HepG2 (cell line): ENCODE measurements around the gene LTA4H. TPM values are rescaled to one million over a fixed set of nuclear protein-coding genes. Genes with fewer than 3 reads are reported as not detected.

Experiments used
- ATAC-seq: fragments of 200-7000 bp; cut with Tn5 transposase; 3 replicates; pipeline ENCODE4 v1.9.1; 2020; ENCODE audit warnings: mild to moderate bottlenecking, moderate library complexity
- BruUV-seq: library from RNA; stranded (reverse); fragments of 400-500 nt; replicated peaks from 2 replicates; lab custom pipeline; 2021; lab: Mats Ljungman, UMichigan
- CTCF ChIA-PET: fragments of 300-600 bp; formaldehyde crosslinking; extraction: SDS; loops from one replicate; lab custom pipeline; 2021; ENCODE audit warnings: low total read pairs, inconsistent platforms, low intra/inter-chr PET ratio; lab: Yijun Ruan, JAX
- POLR2A ChIA-PET: fragments of 350-600 bp; sonication (Branson Sonifier 250); formaldehyde crosslinking; loops from one replicate; lab custom pipeline; 2020; ENCODE audit warnings: antibody characterized with exemption, inconsistent platforms; lab: Yijun Ruan, JAX
- DNase-seq: peaks from one replicate; pipeline ENCODE4 v3.0.0-alpha.2; 2015; ENCODE audit warnings: low spot score
- FAIRE-seq: peaks from 3 replicates; lab custom pipeline; 2011; peaks lifted over from hg19 to GRCh38; lab: Jason Lieb, UNC
- H2AFZ ChIP-seq: one replicate; pipeline ENCODE4 v1.6.1; 2011; ENCODE audit warnings: low read length, inconsistent platforms
- H3K27ac ChIP-seq: fragments of 300-600 bp; 3 replicates; pipeline ENCODE4 v1.8.0; 2011; ENCODE audit warnings: mixed run types, mild to moderate bottlenecking, mixed read lengths, low read length, inconsistent platforms; ENCODE audit not compliant: insufficient read depth; ENCODE audit errors: extremely low read length
- H3K27me3 ChIP-seq, 2 experiments: fragments of 200-600 bp in 1 of 2; 2 replicates in 1 of 2; 3 replicates in 1 of 2; pipeline versions ENCODE4 v1.6.0 to v1.8.0; 2011; ENCODE audit warnings: low read length in 2 of 2, mild to moderate bottlenecking in 2 of 2, moderate library complexity in 2 of 2, inconsistent platforms in 1 of 2; ENCODE audit not compliant: insufficient read depth in 2 of 2, control insufficient read depth in 1 of 2
- H3K36me3 ChIP-seq, 2 experiments: fragments of 200-600 bp in 1 of 2; replicated peaks in 1 of 2; 2 replicates in 1 of 2; 3 replicates in 1 of 2; pipeline versions ENCODE4 v1.5.1 to v1.8.0; 2011; ENCODE audit warnings: low read length in 2 of 2, inconsistent platforms in 1 of 2; ENCODE audit not compliant: insufficient read depth in 2 of 2, control insufficient read depth in 1 of 2
- H3K4me1 ChIP-seq: 2 replicates; pipeline ENCODE4 v1.5.1; 2012; ENCODE audit warnings: low read length, inconsistent platforms; ENCODE audit not compliant: insufficient read depth
- H3K4me2 ChIP-seq: 2 replicates; pipeline ENCODE4 v1.6.0; 2011; ENCODE audit warnings: low read depth, low read length, inconsistent platforms
- H3K4me3 ChIP-seq, 3 experiments: fragments of 200-600 bp in 1 of 3; sonication (generic), shearing (Covaris generic) in 1 of 3; replicated peaks in 1 of 3; 2 replicates each; pipeline ENCODE4 v1.5.1; 2011 to 2016; ENCODE audit warnings: low read length in 3 of 3, inconsistent platforms in 2 of 3, low read depth in 2 of 3, mild to moderate bottlenecking in 2 of 3, control low read depth in 1 of 3, mixed read lengths in 1 of 3; ENCODE audit not compliant: insufficient read depth in 1 of 3
- H3K79me2 ChIP-seq: one replicate; pipeline ENCODE4 v1.6.1; 2011; ENCODE audit warnings: low read length, inconsistent platforms; ENCODE audit not compliant: insufficient read depth
- H3K9ac ChIP-seq: 2 replicates; pipeline ENCODE4 v1.6.0; 2011; ENCODE audit warnings: mild to moderate bottlenecking, low read depth, low read length, inconsistent platforms; ENCODE audit not compliant: insufficient read depth
- H3K9me3 ChIP-seq: 2 replicates; pipeline ENCODE4 v1.5.1; 2012; ENCODE audit warnings: mild to moderate bottlenecking, low read length
- H4K20me1 ChIP-seq: 2 replicates; pipeline ENCODE4 v1.6.0; 2011; ENCODE audit warnings: inconsistent platforms, mild to moderate bottlenecking, low read length, moderate library complexity; ENCODE audit not compliant: insufficient read depth
- CHCHD3 ChIP-seq: sonication (generic); formaldehyde crosslinking; IDR thresholded peaks from 2 replicates; pipeline ENCODE4 v1.8.0; 2022; ENCODE audit warnings: mild to moderate bottlenecking, missing genetic modification reagents, moderate library complexity
- MAFG ChIP-seq: sonication (generic); formaldehyde crosslinking; IDR thresholded peaks from 2 replicates; pipeline ENCODE4 v1.5.1; 2020; ENCODE audit warnings: mild to moderate bottlenecking, missing genetic modification reagents
- MTA3 ChIP-seq: sonication (generic); formaldehyde crosslinking; IDR thresholded peaks from 2 replicates; pipeline ENCODE4 v1.4.0; 2020; ENCODE audit warnings: missing genetic modification reagents
- SNAPC2 ChIP-seq: sonication (generic); formaldehyde crosslinking; IDR thresholded peaks from 2 replicates; pipeline ENCODE4 v1.8.1; 2022; ENCODE audit warnings: mild to moderate bottlenecking, missing genetic modification reagents
- SPEN ChIP-seq: sonication (generic); formaldehyde crosslinking; IDR thresholded peaks from 2 replicates; pipeline ENCODE4 v1.5.1; 2020; ENCODE audit warnings: low read depth, mild to moderate bottlenecking, missing genetic modification reagents
- SUZ12 ChIP-seq: fragments of 150-350 bp; IDR thresholded peaks from 2 replicates; pipeline ENCODE4 v1.6.1; 2014; ENCODE audit warnings: low read depth, low read length
- ZNF180 ChIP-seq: sonication (generic); formaldehyde crosslinking; IDR thresholded peaks from 2 replicates; pipeline ENCODE4 v1.4.0; 2020; ENCODE audit warnings: low read depth, missing genetic modification reagents, borderline replicate concordance
- ZNF652 ChIP-seq: IDR thresholded peaks from 2 replicates; pipeline ENCODE4 v1.6.1; 2016; ENCODE audit warnings: low read depth, borderline replicate concordance
- ZNF674 ChIP-seq: sonication (generic); formaldehyde crosslinking; IDR thresholded peaks from 2 replicates; pipeline ENCODE4 v1.5.0; 2020; ENCODE audit warnings: low read depth, mild to moderate bottlenecking, missing genetic modification reagents
- WGBS: methylation state at CpG from one replicate; pipeline ENCODE4 v1.1.6; 2017; ENCODE audit warnings: low lambda C conversion rate; 5-methylcytosine and 5-hydroxymethylcytosine counted together
- in situ Hi-C: cut with HindIII; loops from 2 replicates; pipeline ENCODE4 v1.10.0; 2017; ENCODE audit warnings: low pct_unique_long_range_greater_than_20kb; ENCODE audit not compliant: extremely low pct_ligation_motif_present
- intact Hi-C: fragments of 100-400 bp; cut with micrococcal nuclease; formaldehyde crosslinking; loops from one replicate; pipeline ENCODE4 v1.10.0; 2022; ENCODE audit not compliant: unreplicated experiment
- polyA plus RNA-seq, 8 experiments: library from polyadenylated mRNA; depleted of rRNA in 3 of 8; stranded (reverse) in 7 of 8; unstranded in 1 of 8; fragments of >200 nt; fragmentation: Illumina TruSeq in 4 of 8; extraction: Trizol in 4 of 8; gene quantifications; 2 replicates each; pipeline versions ENCODE4 v1.2.1 to v1.2.3, GENCODE V29; 2011 to 2016; ENCODE audit warnings: low read depth in 4 of 8, missing spikeins in 1 of 8, mixed read lengths in 1 of 8; ENCODE audit not compliant: insufficient read depth in 1 of 8
- total RNA-seq, 5 experiments: library from RNA; depleted of rRNA; stranded (reverse); fragments of >200 nt; fragmentation: Illumina TruSeq; extraction: Trizol; gene quantifications; 2 replicates each; pipeline ENCODE4 v1.2.3, GENCODE V29; 2016; ENCODE audit warnings: low read depth in 1 of 5
- TF ChIP-seq, protein P1 (sequence below): sonication (generic); formaldehyde crosslinking; IDR thresholded peaks from 2 replicates; pipeline ENCODE4 v1.5.0; 2020; ENCODE audit warnings: mild to moderate bottlenecking, missing genetic modification reagents
- TF ChIP-seq, protein P2 (sequence below): sonication (generic); formaldehyde crosslinking; IDR thresholded peaks from 2 replicates; pipeline ENCODE4 v1.9.0; 2021; ENCODE audit warnings: missing genetic modification reagents, mild to moderate bottlenecking, borderline replicate concordance
- TF ChIP-seq, protein P3 (sequence below): sonication (generic); formaldehyde crosslinking; IDR thresholded peaks from 2 replicates; pipeline ENCODE4; 2020; ENCODE audit warnings: missing genetic modification reagents, mild to moderate bottlenecking, borderline replicate concordance

Gene LTA4H
- total and polyA plus RNA-seq, 2 of the 13 experiments (the other 11 are each of a cell fraction or from before 2014, with no cell fraction given) = 87.5 to 90.4 TPM

DNA sequence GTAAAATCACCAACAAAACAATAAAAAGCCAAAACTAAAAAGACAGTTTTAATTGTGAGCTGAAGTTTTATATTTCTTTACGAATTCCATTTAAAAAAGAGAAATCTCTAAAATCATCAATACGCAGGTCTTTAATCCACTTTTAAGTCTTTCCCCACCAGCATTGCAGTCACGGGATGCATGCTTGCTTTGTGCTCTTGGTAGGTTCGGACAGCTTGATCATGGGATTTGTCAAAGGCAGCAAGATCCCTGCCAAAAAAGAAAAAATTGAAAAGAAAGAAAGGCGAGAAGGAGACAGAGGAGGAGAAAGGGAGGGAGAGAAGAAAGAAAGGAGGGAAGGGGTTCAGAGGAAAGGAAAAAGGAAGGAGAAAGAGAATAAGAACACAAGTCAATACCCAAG, 34.5 kb downstream of the LTA4H start:
- ChIA-PET POLR2A (no interaction called here), CTCF (no interaction called here)
- ATAC-seq (no peak), FAIRE-seq (no peak), DNase-seq (no peak)
- Histone ChIP-seq H3K4me3 (no peak overlapping the region), H4K20me1 (no peaks in the 10 kb centered on the region), H3K79me2 (no peaks in the 10 kb centered on the region), H3K4me1 (peaks cover 34% of the 10 kb centered on the region), H3K27ac (no peak overlapping the region), H3K36me3 (peaks cover 7 to 30% of the 10 kb centered on the region in 2 experiments; a peak in 4 of 5 replicates), H2AFZ (no peak overlapping the region), H3K9ac (no peak overlapping the region), H3K4me2 (no peak overlapping the region), H3K27me3 (no peaks in the 10 kb centered on the region), H3K9me3 (no peaks in the 10 kb centered on the region)
- no TSS peak for BruUV-seq
- WGBS = 95% methylated on average over 5 of the region's 5 CpGs
- TF ChIP-seq, protein P1, sequence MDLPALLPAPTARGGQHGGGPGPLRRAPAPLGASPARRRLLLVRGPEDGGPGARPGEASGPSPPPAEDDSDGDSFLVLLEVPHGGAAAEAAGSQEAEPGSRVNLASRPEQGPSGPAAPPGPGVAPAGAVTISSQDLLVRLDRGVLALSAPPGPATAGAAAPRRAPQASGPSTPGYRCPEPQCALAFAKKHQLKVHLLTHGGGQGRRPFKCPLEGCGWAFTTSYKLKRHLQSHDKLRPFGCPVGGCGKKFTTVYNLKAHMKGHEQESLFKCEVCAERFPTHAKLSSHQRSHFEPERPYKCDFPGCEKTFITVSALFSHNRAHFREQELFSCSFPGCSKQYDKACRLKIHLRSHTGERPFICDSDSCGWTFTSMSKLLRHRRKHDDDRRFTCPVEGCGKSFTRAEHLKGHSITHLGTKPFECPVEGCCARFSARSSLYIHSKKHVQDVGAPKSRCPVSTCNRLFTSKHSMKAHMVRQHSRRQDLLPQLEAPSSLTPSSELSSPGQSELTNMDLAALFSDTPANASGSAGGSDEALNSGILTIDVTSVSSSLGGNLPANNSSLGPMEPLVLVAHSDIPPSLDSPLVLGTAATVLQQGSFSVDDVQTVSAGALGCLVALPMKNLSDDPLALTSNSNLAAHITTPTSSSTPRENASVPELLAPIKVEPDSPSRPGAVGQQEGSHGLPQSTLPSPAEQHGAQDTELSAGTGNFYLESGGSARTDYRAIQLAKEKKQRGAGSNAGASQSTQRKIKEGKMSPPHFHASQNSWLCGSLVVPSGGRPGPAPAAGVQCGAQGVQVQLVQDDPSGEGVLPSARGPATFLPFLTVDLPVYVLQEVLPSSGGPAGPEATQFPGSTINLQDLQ = no peak
- TF ChIP-seq ZNF180 (CRISPR knock-in tag) = no peak
- no peak for TF ChIP-seq SNAPC2 (CRISPR knock-in tag)
- TF ChIP-seq, protein P2, sequence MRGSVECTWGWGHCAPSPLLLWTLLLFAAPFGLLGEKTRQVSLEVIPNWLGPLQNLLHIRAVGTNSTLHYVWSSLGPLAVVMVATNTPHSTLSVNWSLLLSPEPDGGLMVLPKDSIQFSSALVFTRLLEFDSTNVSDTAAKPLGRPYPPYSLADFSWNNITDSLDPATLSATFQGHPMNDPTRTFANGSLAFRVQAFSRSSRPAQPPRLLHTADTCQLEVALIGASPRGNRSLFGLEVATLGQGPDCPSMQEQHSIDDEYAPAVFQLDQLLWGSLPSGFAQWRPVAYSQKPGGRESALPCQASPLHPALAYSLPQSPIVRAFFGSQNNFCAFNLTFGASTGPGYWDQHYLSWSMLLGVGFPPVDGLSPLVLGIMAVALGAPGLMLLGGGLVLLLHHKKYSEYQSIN (CRISPR knock-in tag) = no peak
- no peak for TF ChIP-seq ZNF652 (CRISPR knock-in tag)
- TF ChIP-seq ZNF674 (CRISPR knock-in tag) = no peak
- TF ChIP-seq, protein P3, sequence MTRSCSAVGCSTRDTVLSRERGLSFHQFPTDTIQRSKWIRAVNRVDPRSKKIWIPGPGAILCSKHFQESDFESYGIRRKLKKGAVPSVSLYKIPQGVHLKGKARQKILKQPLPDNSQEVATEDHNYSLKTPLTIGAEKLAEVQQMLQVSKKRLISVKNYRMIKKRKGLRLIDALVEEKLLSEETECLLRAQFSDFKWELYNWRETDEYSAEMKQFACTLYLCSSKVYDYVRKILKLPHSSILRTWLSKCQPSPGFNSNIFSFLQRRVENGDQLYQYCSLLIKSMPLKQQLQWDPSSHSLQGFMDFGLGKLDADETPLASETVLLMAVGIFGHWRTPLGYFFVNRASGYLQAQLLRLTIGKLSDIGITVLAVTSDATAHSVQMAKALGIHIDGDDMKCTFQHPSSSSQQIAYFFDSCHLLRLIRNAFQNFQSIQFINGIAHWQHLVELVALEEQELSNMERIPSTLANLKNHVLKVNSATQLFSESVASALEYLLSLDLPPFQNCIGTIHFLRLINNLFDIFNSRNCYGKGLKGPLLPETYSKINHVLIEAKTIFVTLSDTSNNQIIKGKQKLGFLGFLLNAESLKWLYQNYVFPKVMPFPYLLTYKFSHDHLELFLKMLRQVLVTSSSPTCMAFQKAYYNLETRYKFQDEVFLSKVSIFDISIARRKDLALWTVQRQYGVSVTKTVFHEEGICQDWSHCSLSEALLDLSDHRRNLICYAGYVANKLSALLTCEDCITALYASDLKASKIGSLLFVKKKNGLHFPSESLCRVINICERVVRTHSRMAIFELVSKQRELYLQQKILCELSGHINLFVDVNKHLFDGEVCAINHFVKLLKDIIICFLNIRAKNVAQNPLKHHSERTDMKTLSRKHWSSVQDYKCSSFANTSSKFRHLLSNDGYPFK (CRISPR knock-in tag) = no peak
- no peak for TF ChIP-seq SPEN (CRISPR knock-in tag)
- TF ChIP-seq MAFG = no peak
- no peak for TF ChIP-seq MTA3 (CRISPR knock-in tag)
- TF ChIP-seq CHCHD3 = no peak
- no peak for TF ChIP-seq SUZ12
- intact Hi-C loops = no loop called here
- in situ Hi-C loops = no loop called here
